Measurements from ENCODE around the gene GSTP1.

Gene GSTP1

GRCh38 chr11:67608486-67608885 lies 24.9 kb downstream of the GSTP1 start:
- H3K4me3 Mint-ChIP-seq: peak overlapping the region; percentile 21 to 78
- H3K4me1 Mint-ChIP-seq (ENCODE audit: low read depth in 2 of 2): peaks cover 17 to 18% of the 10 kb centered on the region in 2 donors
- DNase-seq (no peak), ATAC-seq (replicated peaks) (no peak)
- peak overlapping the region in 1 of 2 donors; percentile 88 for H3K27ac Mint-ChIP-seq
- H3K9me3 Mint-ChIP-seq: no peaks in the 10 kb centered on the region
- H3K27me3 Mint-ChIP-seq: no peaks in the 10 kb centered on the region
- peaks cover 39% of the 10 kb centered on the region for H3K36me3 Mint-ChIP-seq (ENCODE audit: insufficient read depth)

DNA sequence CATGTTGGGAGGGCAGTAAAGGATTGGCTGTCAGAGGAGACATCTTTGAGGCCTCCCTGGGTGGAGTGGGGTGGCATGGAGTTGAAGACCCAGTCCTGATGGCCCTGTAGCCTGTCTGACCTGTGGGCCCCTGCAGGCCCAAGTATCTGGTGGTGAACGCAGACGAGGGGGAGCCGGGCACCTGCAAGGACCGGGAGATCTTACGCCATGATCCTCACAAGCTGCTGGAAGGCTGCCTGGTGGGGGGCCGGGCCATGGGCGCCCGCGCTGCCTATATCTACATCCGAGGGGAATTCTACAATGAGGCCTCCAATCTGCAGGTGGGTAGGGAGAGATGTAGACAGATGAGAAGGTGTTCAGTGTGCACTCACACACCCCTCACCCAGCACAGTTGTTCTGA lies 25.7 kb downstream of the GSTP1 start:
- H3K27me3 Mint-ChIP-seq: no peaks in the 10 kb centered on the region
- H3K9me3 Mint-ChIP-seq: no peaks in the 10 kb centered on the region
- no peak overlapping the region for H3K4me3 Mint-ChIP-seq
- peak overlapping the region in 1 of 2 donors; percentile 88 for H3K27ac Mint-ChIP-seq
- DNase-seq (no peak), ATAC-seq (replicated peaks) (no peak)
- peaks cover 24 to 26% of the 10 kb centered on the region in 2 donors for H3K4me1 Mint-ChIP-seq (ENCODE audit: low read depth in 2 of 2)
- H3K36me3 Mint-ChIP-seq (ENCODE audit: insufficient read depth): peaks cover 47% of the 10 kb centered on the region

DNA sequence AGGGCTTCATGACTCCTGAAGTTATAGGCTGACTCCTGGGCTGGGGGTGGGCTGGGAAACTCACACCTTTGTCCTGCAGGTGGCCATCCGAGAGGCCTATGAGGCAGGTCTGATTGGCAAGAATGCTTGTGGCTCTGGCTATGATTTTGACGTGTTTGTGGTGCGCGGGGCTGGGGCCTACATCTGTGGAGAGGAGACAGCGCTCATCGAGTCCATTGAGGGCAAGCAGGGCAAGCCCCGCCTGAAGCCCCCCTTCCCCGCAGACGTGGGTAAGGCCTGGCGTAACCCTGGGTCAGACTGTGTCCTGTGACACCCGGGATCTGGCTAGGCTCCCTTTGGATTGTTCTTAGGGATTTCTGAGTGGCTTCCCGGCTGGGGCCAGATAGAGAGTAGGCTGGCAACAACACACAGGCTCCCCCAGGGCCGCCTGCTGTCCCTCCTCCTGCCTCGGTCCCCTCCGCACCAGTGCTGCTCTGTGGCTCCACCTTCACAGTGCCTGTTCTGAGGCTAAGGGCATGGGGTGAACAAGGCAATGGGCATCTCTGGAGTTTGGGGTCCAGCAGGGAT lies 26.8 kb downstream of the GSTP1 start:
- Mint-ChIP-seq H3K4me1 (ENCODE audit: low read depth in 2 of 2) (peaks cover 32% of the 10 kb centered on the region in 2 donors), H3K27me3 (no peaks in the 10 kb centered on the region), H3K9me3 (no peaks in the 10 kb centered on the region), H3K4me3 (no peak overlapping the region), H3K36me3 (ENCODE audit: insufficient read depth) (peaks cover 49% of the 10 kb centered on the region), H3K27ac (peak overlapping the region in 1 of 2 donors; percentile 41)
- ATAC-seq (replicated peaks): no peak
- DNase-seq: no peak

DNA sequence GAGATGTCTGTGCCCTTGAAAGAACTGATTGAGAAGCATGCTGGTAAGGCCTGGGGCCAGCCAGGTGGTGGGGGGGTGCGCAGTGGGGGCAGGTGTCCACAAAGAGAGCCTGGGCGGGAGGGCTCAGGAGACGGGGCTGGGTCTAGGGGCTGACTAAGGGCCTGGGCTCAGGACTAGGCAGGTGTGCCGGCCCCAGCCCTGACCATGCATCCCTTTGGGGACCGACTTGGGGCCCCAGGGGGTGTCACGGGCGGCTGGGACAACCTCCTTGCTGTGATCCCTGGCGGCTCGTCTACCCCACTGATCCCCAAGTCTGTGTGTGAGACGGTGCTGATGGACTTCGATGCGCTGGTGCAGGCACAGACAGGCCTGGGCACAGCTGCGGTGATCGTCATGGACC lies 27.6 kb downstream of the GSTP1 start:
- H3K27me3 Mint-ChIP-seq: no peaks in the 10 kb centered on the region
- no peak overlapping the region for H3K4me3 Mint-ChIP-seq
- H3K4me1 Mint-ChIP-seq (ENCODE audit: low read depth in 2 of 2): peaks cover 33% of the 10 kb centered on the region in 2 donors
- ATAC-seq (replicated peaks) (no peak), DNase-seq (no peak)
- H3K9me3 Mint-ChIP-seq: no peaks in the 10 kb centered on the region
- H3K36me3 Mint-ChIP-seq (ENCODE audit: insufficient read depth): peaks cover 50% of the 10 kb centered on the region
- H3K27ac Mint-ChIP-seq: peak overlapping the region in 1 of 2 donors; percentile 55

- peak overlapping the region; percentile 55 to 99 for H3K27ac Mint-ChIP-seq
- H3K9me3 Mint-ChIP-seq: no peaks in the 10 kb centered on the region
- ATAC-seq (replicated peaks): no peak
- peak overlapping the region in 1 of 2 donors; percentile 17 for H3K4me3 Mint-ChIP-seq
- H3K4me1 Mint-ChIP-seq (ENCODE audit: low read depth in 2 of 2): peaks cover 33% of the 10 kb centered on the region in 2 donors
- peaks cover 47% of the 10 kb centered on the region for H3K36me3 Mint-ChIP-seq (ENCODE audit: insufficient read depth)
- no peak for DNase-seq
- H3K27me3 Mint-ChIP-seq: no peaks in the 10 kb centered on the region
These were observed 28.3 kb downstream of the GSTP1 start for GRCh38 chr11:67611704-67612587.

DNA sequence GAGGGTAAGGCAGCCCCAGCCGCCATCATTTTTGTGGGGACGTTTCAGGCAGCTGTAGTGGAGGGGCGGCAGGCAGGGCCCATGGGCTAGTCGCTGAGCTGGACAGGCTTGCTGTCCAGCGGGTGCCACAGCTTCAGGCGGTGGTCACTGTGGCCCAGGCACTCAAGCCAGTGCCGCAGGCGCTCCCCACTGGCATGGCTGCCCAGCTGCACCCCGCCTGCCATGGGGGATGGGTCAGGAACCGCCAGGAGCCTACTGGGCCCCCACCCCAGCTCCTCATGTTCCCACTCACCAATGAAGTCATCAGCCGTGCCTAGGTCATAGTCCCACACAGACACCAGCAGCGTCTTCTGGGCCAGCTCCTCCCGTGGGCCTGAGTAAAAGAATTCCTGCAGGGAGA lies 29.1 kb downstream of the GSTP1 start:
- no peak for ATAC-seq (replicated peaks)
- Mint-ChIP-seq H3K27me3 (no peaks in the 10 kb centered on the region), H3K27ac (peak overlapping the region; percentile 99), H3K4me3 (peak overlapping the region in 1 of 2 donors; percentile 17), H3K9me3 (no peaks in the 10 kb centered on the region), H3K36me3 (ENCODE audit: insufficient read depth) (peaks cover 47% of the 10 kb centered on the region), H3K4me1 (ENCODE audit: low read depth in 2 of 2) (peaks cover 27 to 30% of the 10 kb centered on the region in 2 donors)
- DNase-seq: no peak

- no peak for DNase-seq
These were observed 29.8 kb downstream of the GSTP1 start for GRCh38 chr11:67613313-67613959.

GRCh38 chr11:67613960-67614715 lies 30.5 kb downstream of the GSTP1 start:
- Mint-ChIP-seq H3K27ac (peak overlapping the region; percentile 99), H3K4me3 (peak overlapping the region; percentile 81 to 85), H3K4me1 (ENCODE audit: low read depth in 2 of 2) (peaks cover 25 to 30% of the 10 kb centered on the region in 2 donors), H3K36me3 (ENCODE audit: insufficient read depth) (peaks cover 36% of the 10 kb centered on the region), H3K9me3 (no peaks in the 10 kb centered on the region), H3K27me3 (no peaks in the 10 kb centered on the region)
- peak; percentile 94 for ATAC-seq (replicated peaks)
- peak; percentile 83 to 85 (median 84) for DNase-seq

More at GRCh38 chr11:67613313-67613959, 29.8 kb downstream of the GSTP1 start:
- H3K36me3 Mint-ChIP-seq (ENCODE audit: insufficient read depth): peaks cover 42% of the 10 kb centered on the region
- H3K9me3 Mint-ChIP-seq: no peaks in the 10 kb centered on the region
- peak overlapping the region; percentile 81 to 85 for H3K4me3 Mint-ChIP-seq
- H3K27ac Mint-ChIP-seq: peak overlapping the region; percentile 99
- H3K27me3 Mint-ChIP-seq: no peaks in the 10 kb centered on the region
- ATAC-seq (replicated peaks): no peak
- peaks cover 25 to 30% of the 10 kb centered on the region in 2 donors for H3K4me1 Mint-ChIP-seq (ENCODE audit: low read depth in 2 of 2)

DNA sequence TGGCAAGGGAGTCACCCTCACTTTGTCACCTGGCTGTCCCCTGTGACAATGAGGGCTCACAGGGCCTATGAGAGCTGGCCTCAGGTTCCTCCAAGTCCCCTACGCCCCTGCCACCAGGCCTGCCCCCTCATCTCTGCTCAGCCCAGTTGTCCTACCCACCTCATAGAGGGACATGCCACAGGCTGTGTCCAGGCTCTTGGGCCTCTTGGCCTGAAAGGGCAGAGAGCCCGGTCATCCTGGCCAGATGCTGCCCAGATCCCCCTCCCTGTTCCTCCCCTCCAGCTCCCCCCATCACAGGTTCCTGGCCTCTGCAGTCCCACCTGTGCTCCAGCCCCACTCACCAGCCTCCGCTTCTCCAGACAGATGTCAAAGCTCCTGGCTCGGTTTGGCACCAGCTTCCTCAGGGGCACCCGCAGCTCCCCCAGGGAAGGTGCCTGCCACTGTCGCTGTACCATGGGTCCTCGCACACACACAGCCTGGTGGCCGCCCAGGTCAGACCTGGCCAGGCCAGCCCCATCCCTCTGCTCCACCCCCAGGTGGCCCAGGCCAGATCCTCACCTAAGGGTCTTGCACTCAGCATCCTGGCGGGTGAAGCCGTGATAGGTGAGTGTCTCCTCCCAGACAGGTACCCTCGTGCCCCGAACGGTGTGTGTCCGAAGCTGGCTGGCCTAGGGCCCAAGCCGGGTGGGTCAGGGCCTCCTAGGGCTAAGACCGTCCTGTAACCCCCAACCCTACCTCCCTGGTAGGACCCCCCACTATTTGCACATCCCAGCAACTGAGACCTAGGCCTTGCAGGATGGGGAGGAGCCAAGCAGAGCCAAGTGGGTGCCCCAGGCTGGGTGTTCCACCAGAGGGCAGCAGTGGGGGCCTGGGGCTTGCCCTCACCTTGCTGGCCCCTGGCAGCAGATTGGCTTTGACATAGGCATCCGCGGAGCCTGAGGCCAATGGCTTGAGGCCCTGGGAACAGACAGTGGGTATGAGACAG lies 31.4 kb downstream of the GSTP1 start:
- DNase-seq (peak in 2 of 3 experiments; percentile 49 to 54), ATAC-seq (replicated peaks) (no peak)
- Mint-ChIP-seq H3K4me1 (ENCODE audit: low read depth in 2 of 2) (peaks cover 25 to 30% of the 10 kb centered on the region in 2 donors), H3K36me3 (ENCODE audit: insufficient read depth) (peaks cover 27% of the 10 kb centered on the region), H3K4me3 (peak overlapping the region; percentile 81 to 85), H3K9me3 (no peaks in the 10 kb centered on the region), H3K27me3 (no peaks in the 10 kb centered on the region), H3K27ac (peak overlapping the region; percentile 99)

- peaks cover 25 to 30% of the 10 kb centered on the region in 2 donors for H3K4me1 Mint-ChIP-seq (ENCODE audit: low read depth in 2 of 2)
- no peaks in the 10 kb centered on the region for H3K9me3 Mint-ChIP-seq
- peak overlapping the region; percentile 99 for H3K27ac Mint-ChIP-seq
- no peak for ATAC-seq (replicated peaks)
- DNase-seq: no peak
- no peaks in the 10 kb centered on the region for H3K27me3 Mint-ChIP-seq
- peak overlapping the region; percentile 81 to 85 for H3K4me3 Mint-ChIP-seq
- peaks cover 26% of the 10 kb centered on the region for H3K36me3 Mint-ChIP-seq (ENCODE audit: insufficient read depth)
These were observed 32.3 kb downstream of the GSTP1 start for GRCh38 chr11:67615728-67616430.

DNA sequence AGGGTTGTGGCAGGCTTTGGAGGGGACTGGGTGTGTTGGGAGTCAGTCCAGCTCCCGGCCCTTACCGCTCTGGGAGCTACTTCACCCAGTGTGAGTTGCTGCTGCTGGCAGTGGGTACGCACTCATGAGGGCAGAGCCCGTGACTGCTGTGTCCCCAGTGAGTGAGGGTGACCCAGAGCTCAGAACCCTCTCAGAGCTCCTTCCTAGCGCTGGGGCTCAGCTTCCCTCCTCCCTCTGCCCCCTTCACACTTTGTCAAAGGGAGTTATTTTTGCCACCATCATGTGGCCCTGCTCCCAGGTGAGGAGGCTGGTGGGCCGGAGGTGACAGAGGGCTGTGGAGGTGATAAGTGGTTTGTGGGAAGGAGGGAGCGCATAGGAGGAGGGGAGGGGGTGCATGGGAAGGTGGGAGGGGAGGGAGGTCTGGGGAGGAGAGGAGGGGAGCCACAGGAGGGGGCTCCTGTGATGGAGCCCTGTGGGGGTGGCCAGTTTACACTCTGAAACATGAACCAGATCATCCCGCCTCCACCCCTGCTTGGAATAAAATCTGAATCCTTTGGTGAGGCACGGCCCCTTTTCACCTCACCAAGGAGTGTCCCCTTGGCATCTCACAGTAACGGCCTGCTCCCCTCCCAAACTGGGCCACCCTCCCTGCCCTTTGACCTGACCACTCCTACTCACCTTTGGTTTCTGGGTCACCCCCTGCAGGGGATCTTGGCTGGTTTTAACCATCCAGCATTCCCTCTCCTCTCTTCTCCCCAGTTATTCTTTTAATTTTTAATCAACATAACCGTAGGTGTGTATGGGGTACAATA lies 33.0 kb downstream of the GSTP1 start:
- no peaks in the 10 kb centered on the region for H3K27me3 Mint-ChIP-seq
- peak overlapping the region; percentile 44 to 72 for H3K27ac Mint-ChIP-seq
- H3K4me3 Mint-ChIP-seq: peak overlapping the region; percentile 81 to 85
- no peaks in the 10 kb centered on the region for H3K9me3 Mint-ChIP-seq
- H3K36me3 Mint-ChIP-seq (ENCODE audit: insufficient read depth): peaks cover 26% of the 10 kb centered on the region
- no peak for DNase-seq
- ATAC-seq (replicated peaks): no peak
- peaks cover 25 to 30% of the 10 kb centered on the region in 2 donors for H3K4me1 Mint-ChIP-seq (ENCODE audit: low read depth in 2 of 2)
